Lung (tissue), 12 donors: ENCODE measurements around the gene PTTG1IP2. TPM values are rescaled to one million over a fixed set of nuclear protein-coding genes. Genes with fewer than 3 reads are reported as not detected.

Source experiments
- ATAC-seq: fragments of 200-7000 bp; cut with Tn5 transposase; one replicate; pipeline ENCODE4 v1.9.1; 2020; ENCODE audit warnings: moderate number of reproducible peaks; ENCODE audit not compliant: insufficient read depth, low FRiP score
- DNase-seq, 3 donors: peaks; one replicate each; pipeline ENCODE4 v3.0.0-alpha.2; 2013 to 2017
- H3K27ac ChIP-seq, 2 donors: one replicate each; pipeline ENCODE4 v1.5.1; 2013; ENCODE audit warnings: mild to moderate bottlenecking in 2 of 2, moderate library complexity in 2 of 2, control low read depth in 1 of 2, inconsistent platforms in 1 of 2, low read depth in 1 of 2, low read length in 1 of 2
- H3K27me3 ChIP-seq, 3 donors: one replicate each; pipeline ENCODE4 v1.5.1; 2013; ENCODE audit warnings: low read length in 2 of 3; ENCODE audit not compliant: control insufficient read depth in 3 of 3, insufficient read depth in 3 of 3
- H3K36me3 ChIP-seq, 4 donors: one replicate each; pipeline ENCODE4 v1.5.1; 2013; ENCODE audit warnings: low read length in 4 of 4, mild to moderate bottlenecking in 1 of 4, moderate library complexity in 1 of 4; ENCODE audit not compliant: control insufficient read depth in 4 of 4, insufficient read depth in 4 of 4
- H3K4me1 ChIP-seq, 5 donors: one replicate each; pipeline ENCODE4 v1.5.1; 2013; ENCODE audit warnings: low read length in 5 of 5, mild to moderate bottlenecking in 2 of 5, moderate library complexity in 1 of 5; ENCODE audit not compliant: control insufficient read depth in 5 of 5, insufficient read depth in 5 of 5
- H3K4me3 ChIP-seq: one replicate; pipeline ENCODE4 v1.5.1; 2013; ENCODE audit warnings: mild to moderate bottlenecking, control low read depth, moderate library complexity
- H3K9ac ChIP-seq, 2 donors: one replicate each; pipeline ENCODE4 v1.5.1; 2013; ENCODE audit warnings: low read length in 2 of 2, control low read depth in 1 of 2; ENCODE audit not compliant: insufficient read depth in 1 of 2
- H3K9me3 ChIP-seq, 4 donors: one replicate each; pipeline ENCODE4 v1.5.1; 2013; ENCODE audit warnings: low read length in 3 of 4, mild to moderate bottlenecking in 1 of 4, moderate library complexity in 1 of 4; ENCODE audit not compliant: control insufficient read depth in 4 of 4, insufficient read depth in 3 of 4
- WGBS, 2 donors: extraction: QIAGEN DNeasy Blood & Tissue Kit; methylation state at CpG; one replicate each; pipeline ENCODE4 v1.1.7; 2013; 5-methylcytosine and 5-hydroxymethylcytosine counted together
- polyA plus RNA-seq, 2 donors: library from polyadenylated mRNA; stranded (reverse); fragments of 200-250 nt; gene quantifications; one replicate each; pipeline ENCODE4 v1.2.1, GENCODE V29; 2013
- total RNA-seq, 2 donors: library from RNA; depleted of rRNA in 1 of 2; stranded (reverse); fragments of >200 nt in 1 of 2; gene quantifications; one replicate each; pipeline ENCODE4 v1.2.1, GENCODE V29; 2014 to 2021
- TF ChIP-seq, protein P1 (sequence below): IDR thresholded peaks from 2 replicates; pipeline ENCODE4 v1.5.1; 2012; ENCODE audit warnings: mild to moderate bottlenecking; ENCODE audit errors: control extremely low read depth, extremely low read depth
- donor health status: control.
- donor health status: control.
- donor health status: Bipolar disorder and iron deficiency.
- donor health status: healthy.
- donor health status: DM: yes; HTN: yes; CAD: no.

Gene PTTG1IP2
- total and polyA plus RNA-seq, 4 donors: 0.89 TPM; not detected in 3

DNA sequence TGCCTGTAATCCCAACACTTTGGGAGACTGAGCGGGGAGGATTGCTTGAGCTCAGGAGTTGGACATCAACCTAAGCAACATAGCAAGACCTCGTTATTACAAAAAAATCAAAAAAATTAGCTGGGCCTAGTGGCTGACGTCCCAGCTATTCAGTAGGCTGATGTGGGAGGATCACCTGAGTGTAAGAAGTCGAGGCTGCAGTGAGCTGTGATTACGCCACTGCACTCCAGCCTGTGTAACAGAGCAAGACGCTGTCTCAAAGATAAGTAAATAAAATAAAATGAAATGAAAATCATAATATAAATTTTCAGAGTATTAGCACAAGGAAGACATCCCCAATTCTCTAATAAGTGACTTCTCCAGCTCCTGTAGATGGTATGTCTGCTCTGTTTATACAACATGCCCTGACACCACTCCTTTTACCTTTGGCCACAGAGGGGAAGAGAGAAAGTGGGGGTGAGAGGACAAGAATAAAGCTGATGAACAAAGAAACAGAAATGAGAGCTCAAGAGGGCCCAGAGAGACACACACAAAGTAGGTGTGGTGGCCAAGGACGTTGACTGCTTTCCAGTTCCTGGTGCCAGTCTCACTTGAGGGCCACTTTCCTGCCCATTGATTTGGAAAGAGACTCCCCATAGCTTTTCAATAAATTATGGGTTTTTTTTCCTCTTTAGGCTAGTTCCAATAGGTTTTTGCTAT, 62.9 kb downstream of the PTTG1IP2 start:
- ATAC-seq: no peak
- TF ChIP-seq, protein P1, sequence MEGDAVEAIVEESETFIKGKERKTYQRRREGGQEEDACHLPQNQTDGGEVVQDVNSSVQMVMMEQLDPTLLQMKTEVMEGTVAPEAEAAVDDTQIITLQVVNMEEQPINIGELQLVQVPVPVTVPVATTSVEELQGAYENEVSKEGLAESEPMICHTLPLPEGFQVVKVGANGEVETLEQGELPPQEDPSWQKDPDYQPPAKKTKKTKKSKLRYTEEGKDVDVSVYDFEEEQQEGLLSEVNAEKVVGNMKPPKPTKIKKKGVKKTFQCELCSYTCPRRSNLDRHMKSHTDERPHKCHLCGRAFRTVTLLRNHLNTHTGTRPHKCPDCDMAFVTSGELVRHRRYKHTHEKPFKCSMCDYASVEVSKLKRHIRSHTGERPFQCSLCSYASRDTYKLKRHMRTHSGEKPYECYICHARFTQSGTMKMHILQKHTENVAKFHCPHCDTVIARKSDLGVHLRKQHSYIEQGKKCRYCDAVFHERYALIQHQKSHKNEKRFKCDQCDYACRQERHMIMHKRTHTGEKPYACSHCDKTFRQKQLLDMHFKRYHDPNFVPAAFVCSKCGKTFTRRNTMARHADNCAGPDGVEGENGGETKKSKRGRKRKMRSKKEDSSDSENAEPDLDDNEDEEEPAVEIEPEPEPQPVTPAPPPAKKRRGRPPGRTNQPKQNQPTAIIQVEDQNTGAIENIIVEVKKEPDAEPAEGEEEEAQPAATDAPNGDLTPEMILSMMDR: no peak
- H3K9me3 ChIP-seq: no peaks in the 10 kb centered on the region
- WGBS, 2 donors: 75 to 83% methylated on average over 7 of the region's 7 CpGs
- H3K36me3 ChIP-seq: no peaks in the 10 kb centered on the region
- H3K4me1 ChIP-seq: no peaks in the 10 kb centered on the region
- no peak overlapping the region for H3K4me3 ChIP-seq
- no peak overlapping the region for H3K27ac ChIP-seq
- no peak overlapping the region for H3K9ac ChIP-seq
- no peaks in the 10 kb centered on the region for H3K27me3 ChIP-seq
- DNase-seq: no peak

DNA sequence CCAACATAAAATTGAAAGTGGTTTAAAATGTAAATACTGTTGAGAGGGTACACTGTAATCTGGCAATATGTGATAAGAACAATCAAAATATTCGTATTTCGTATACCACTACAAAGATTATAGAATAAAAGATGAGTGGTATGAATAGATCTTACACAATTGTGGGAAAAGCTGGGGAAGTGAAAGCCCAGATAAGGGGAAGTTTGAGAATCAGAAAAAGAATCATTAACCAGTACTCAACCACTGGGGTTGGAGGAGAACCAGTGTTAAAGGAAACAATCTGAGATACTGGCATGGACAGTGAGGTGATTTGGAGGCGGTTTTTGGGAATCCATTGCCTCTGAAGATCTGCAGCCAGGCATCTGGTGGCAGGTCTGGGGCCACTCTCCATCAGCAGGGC, 67.0 kb downstream of the PTTG1IP2 start:
- no peaks in the 10 kb centered on the region for H3K27me3 ChIP-seq
- H3K9ac ChIP-seq: no peak overlapping the region
- WGBS, 2 donors: 47 to 54% methylated on average over 3 of the region's 3 CpGs
- H3K4me3 ChIP-seq: no peak overlapping the region
- no peak overlapping the region for H3K27ac ChIP-seq
- no peaks in the 10 kb centered on the region for H3K9me3 ChIP-seq
- H3K36me3 ChIP-seq: no peaks in the 10 kb centered on the region
- TF ChIP-seq, protein P1: no peak
- no peaks in the 10 kb centered on the region for H3K4me1 ChIP-seq
- no peak for DNase-seq
- ATAC-seq: no peak

DNA sequence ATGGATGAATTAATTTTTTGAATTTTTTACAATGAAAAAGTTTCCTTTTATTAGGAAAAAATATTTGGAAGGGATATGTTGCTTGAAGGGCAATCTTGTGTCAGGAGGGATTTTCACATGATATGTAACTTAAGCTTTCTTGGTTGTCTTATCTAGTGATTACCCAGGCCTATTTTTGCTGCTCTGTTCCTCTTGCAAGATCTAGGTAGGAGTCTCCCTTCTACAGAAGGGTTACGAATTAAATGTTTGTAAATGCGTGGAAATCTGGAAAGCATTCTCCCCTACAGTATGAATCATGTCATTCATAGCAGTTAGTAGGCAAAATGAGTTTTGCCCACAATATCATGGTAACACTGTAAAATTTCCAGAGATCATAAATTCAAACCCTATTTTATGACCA, 69.0 kb downstream of the PTTG1IP2 start:
- no peaks in the 10 kb centered on the region for H3K4me1 ChIP-seq
- H3K27ac ChIP-seq: no peak overlapping the region
- H3K36me3 ChIP-seq: no peaks in the 10 kb centered on the region
- no peaks in the 10 kb centered on the region for H3K27me3 ChIP-seq
- ATAC-seq (no peak), DNase-seq (no peak)
- TF ChIP-seq, protein P1: no peak
- H3K9me3 ChIP-seq: no peaks in the 10 kb centered on the region
- 90 to 93% methylated on average over 2 of the region's 2 CpGs for WGBS, 2 donors
- H3K9ac ChIP-seq: no peak overlapping the region
- H3K4me3 ChIP-seq: no peak overlapping the region

DNA sequence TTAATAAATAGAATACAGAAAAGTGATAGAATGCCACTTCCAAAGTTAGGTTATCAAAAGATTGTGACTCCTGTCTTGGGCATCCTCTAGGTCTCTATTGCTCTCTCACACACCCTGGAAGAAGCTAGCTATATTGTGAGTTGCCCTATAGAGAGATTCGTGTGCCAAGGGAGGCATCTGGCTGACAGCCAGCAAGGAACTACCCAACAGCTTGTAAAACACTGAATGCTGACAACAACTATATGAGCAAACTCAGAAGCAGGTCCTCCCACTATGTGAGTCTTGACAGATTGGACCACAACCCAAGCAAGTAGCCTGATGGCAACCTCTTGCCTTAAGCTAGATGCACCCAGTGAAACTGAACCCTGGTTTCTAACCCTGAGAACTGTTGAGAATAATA, 71.0 kb downstream of the PTTG1IP2 start:
- no peaks in the 10 kb centered on the region for H3K36me3 ChIP-seq
- no peak overlapping the region for H3K4me3 ChIP-seq
- H3K9ac ChIP-seq: no peak overlapping the region
- H3K4me1 ChIP-seq: no peaks in the 10 kb centered on the region
- H3K27ac ChIP-seq: no peak overlapping the region
- WGBS, 2 donors: 35 to 85% methylated on average over 1 of the region's 1 CpG
- TF ChIP-seq, protein P1: no peak
- H3K27me3 ChIP-seq: no peaks in the 10 kb centered on the region
- no peak for ATAC-seq
- H3K9me3 ChIP-seq: no peaks in the 10 kb centered on the region
- DNase-seq: no peak
